Neural progenitor cell (in vitro differentiated cells): Measurements from ENCODE around the gene OPRD1. TPM values are rescaled to one million over a fixed set of nuclear protein-coding genes. Genes with fewer than 3 reads are reported as not detected.
A peak's percentile ranks its signal among the peaks of the same experiment; 100 is the strongest.

Experiments used
- DNase-seq: peaks from one replicate; pipeline ENCODE4 v3.0.0-alpha.2; 2016; ENCODE audit warnings: low spot score
- H2AFZ ChIP-seq: fragments of 200-600 bp; sonication (generic); replicated peaks from 2 replicates; pipeline ENCODE4 v1.6.1; 2016; ENCODE audit warnings: antibody characterized with exemption
- H3F3A ChIP-seq: fragments of 200-600 bp; sonication (generic); 2 replicates; pipeline ENCODE4 v1.6.1; 2016; ENCODE audit warnings: antibody characterized with exemption, low read depth
- H3K27ac ChIP-seq: fragments of 200-600 bp; sonication (generic); 2 replicates; pipeline ENCODE4 v1.5.1; 2016; ENCODE audit warnings: mild to moderate bottlenecking
- H3K27me3 ChIP-seq: fragments of 200-600 bp; sonication (generic); 2 replicates; pipeline ENCODE4 v1.6.1; 2016; ENCODE audit warnings: mild to moderate bottlenecking, moderate library complexity
- H3K36me3 ChIP-seq: fragments of 200-600 bp; sonication (generic); 2 replicates; pipeline ENCODE4 v1.5.1; 2016
- H3K4me1 ChIP-seq: fragments of 200-600 bp; sonication (generic); 2 replicates; pipeline ENCODE4 v1.6.1; 2016; ENCODE audit warnings: mixed run types
- H3K4me2 ChIP-seq: fragments of 200-600 bp; sonication (generic); 2 replicates; pipeline ENCODE4 v1.6.1; 2016
- H3K4me3 ChIP-seq: fragments of 200-600 bp; sonication (generic); 2 replicates; pipeline ENCODE4 v1.5.1; 2016
- H3K79me2 ChIP-seq: fragments of 200-600 bp; sonication (generic); 2 replicates; pipeline ENCODE4 v1.6.1; 2016; ENCODE audit warnings: low read depth
- H3K9ac ChIP-seq: fragments of 200-600 bp; sonication (generic); 2 replicates; pipeline ENCODE4 v1.6.1; 2016
- H3K9me3 ChIP-seq: fragments of 200-600 bp; sonication (generic); 2 replicates; pipeline ENCODE4 v1.5.1; 2016; ENCODE audit warnings: low read depth
- H4K20me1 ChIP-seq: fragments of 200-600 bp; sonication (generic); 2 replicates; pipeline ENCODE4 v1.6.1; 2016; ENCODE audit warnings: low read depth
- H3K27ac Mint-ChIP-seq: 3 replicates; pipeline ENCODE4 v1.8.0; 2021; ENCODE audit warnings: mixed read lengths
- H3K27me3 Mint-ChIP-seq: 2 replicates; pipeline ENCODE4 v1.8.0; 2022; ENCODE audit warnings: low read depth, mild to moderate bottlenecking, inconsistent platforms, moderate library complexity, mixed read lengths; ENCODE audit not compliant: insufficient read depth
- H3K36me3 Mint-ChIP-seq: 3 replicates; pipeline ENCODE4 v1.8.0; 2021; ENCODE audit warnings: mixed read lengths
- H3K4me1 Mint-ChIP-seq: 3 replicates; pipeline ENCODE4 v1.8.0; 2021; ENCODE audit warnings: mixed read lengths
- H3K4me3 Mint-ChIP-seq: 3 replicates; pipeline ENCODE4 v1.8.0; 2021; ENCODE audit warnings: mild to moderate bottlenecking, moderate library complexity, mixed read lengths
- H3K9me3 Mint-ChIP-seq: 3 replicates; pipeline ENCODE4 v1.8.0; 2020; ENCODE audit warnings: mixed read lengths
- CTCF ChIP-seq: fragments of 200-600 bp; sonication (generic); IDR thresholded peaks from 2 replicates; pipeline ENCODE4 v1.5.1; 2017; ENCODE audit warnings: antibody characterized with exemption, mild to moderate bottlenecking
- EZH2 ChIP-seq: fragments of 200-600 bp; sonication (generic); IDR thresholded peaks from 2 replicates; pipeline ENCODE4 v1.6.1; 2017; ENCODE audit warnings: antibody characterized with exemption, mild to moderate bottlenecking, moderate library complexity
- EZH2phosphoT487 ChIP-seq: fragments of 200-600 bp; sonication (generic); IDR thresholded peaks from 2 replicates; pipeline ENCODE4 v1.6.1; 2017; ENCODE audit warnings: antibody characterized with exemption
- total RNA-seq: library from RNA; depleted of rRNA; stranded (reverse); fragments of >200 nt; gene quantifications from 2 replicates; pipeline ENCODE4 v1.2.3, GENCODE V29; 2015; ENCODE audit warnings: low replicate concordance

OPRD1 gene
- total RNA-seq, 1 donor from 2014 or later, result 0.37 TPM

GRCh38 chr1:28860332-28861073 lies 48.5 kb downstream of the OPRD1 start:
- peaks cover 2% of the 10 kb centered on the region for H3K27me3 Mint-ChIP-seq
- no peak for DNase-seq

GRCh38 chr1:28862571-28863403 lies 50.8 kb downstream of the OPRD1 start:
- Mint-ChIP-seq H3K27ac (no peak overlapping the region), H3K9me3 (no peaks in the 10 kb centered on the region), H3K27me3 (peaks cover 6% of the 10 kb centered on the region), H3K4me3 (no peak overlapping the region), H3K36me3 (no peaks in the 10 kb centered on the region), H3K4me1 (peaks cover 28% of the 10 kb centered on the region)
- no peaks in the 10 kb centered on the region for H4K20me1 ChIP-seq
- no peaks in the 10 kb centered on the region for H3K36me3 ChIP-seq
- no peak overlapping the region for H3K27ac ChIP-seq
- TF ChIP-seq EZH2phosphoT487 (no peak), CTCF (no peak), EZH2 (no peak)
- no peak overlapping the region for H3K9ac ChIP-seq
- no peak overlapping the region for H2AFZ ChIP-seq
- H3K4me1 ChIP-seq, result peaks cover 17% of the 10 kb centered on the region
- DNase-seq, result no peak
- H3K4me2 ChIP-seq, result no peak overlapping the region
- no peaks in the 10 kb centered on the region for H3K9me3 ChIP-seq
- H3K27me3 ChIP-seq, result no peaks in the 10 kb centered on the region
- no peaks in the 10 kb centered on the region for H3K79me2 ChIP-seq
- peaks cover 14% of the 10 kb centered on the region for H3F3A ChIP-seq
- no peak overlapping the region for H3K4me3 ChIP-seq

More at GRCh38 chr1:28860332-28861073, 48.5 kb downstream of the OPRD1 start:
- H3K4me1 ChIP-seq, result peaks cover 12% of the 10 kb centered on the region
- H3F3A ChIP-seq, result peaks cover 7% of the 10 kb centered on the region
- Mint-ChIP-seq H3K4me3 (no peak overlapping the region), H3K9me3 (no peaks in the 10 kb centered on the region), H3K36me3 (no peaks in the 10 kb centered on the region), H3K27ac (no peak overlapping the region), H3K4me1 (peaks cover 20% of the 10 kb centered on the region)
- H3K27ac ChIP-seq, result no peak overlapping the region
- H3K4me2 ChIP-seq, result no peak overlapping the region
- H3K79me2 ChIP-seq, result no peaks in the 10 kb centered on the region
- H3K36me3 ChIP-seq, result no peaks in the 10 kb centered on the region
- no peaks in the 10 kb centered on the region for H3K27me3 ChIP-seq
- no peaks in the 10 kb centered on the region for H4K20me1 ChIP-seq
- no peak for TF ChIP-seq EZH2
- no peak for TF ChIP-seq EZH2phosphoT487
- no peak for TF ChIP-seq CTCF
- H3K4me3 ChIP-seq, result no peak overlapping the region
- no peak overlapping the region for H3K9ac ChIP-seq
- no peaks in the 10 kb centered on the region for H3K9me3 ChIP-seq
- H2AFZ ChIP-seq, result no peak overlapping the region

- H3K27ac Mint-ChIP-seq, result peak overlapping the region; percentile 86
- no peak overlapping the region for H2AFZ ChIP-seq
Observed at GRCh38 chr1:28864695-28865094, 52.7 kb downstream of the OPRD1 start.

More at GRCh38 chr1:28864695-28865094, 52.7 kb downstream of the OPRD1 start:
- no peak overlapping the region for H3K4me3 Mint-ChIP-seq
- H3K4me3 ChIP-seq, result no peak overlapping the region
- no peaks in the 10 kb centered on the region for H3K9me3 ChIP-seq
- no peaks in the 10 kb centered on the region for H3K27me3 ChIP-seq
- H3K9me3 Mint-ChIP-seq, result no peaks in the 10 kb centered on the region
- peaks cover 17% of the 10 kb centered on the region for H3F3A ChIP-seq
- no peak for DNase-seq
- H3K79me2 ChIP-seq, result no peaks in the 10 kb centered on the region
- no peaks in the 10 kb centered on the region for H3K36me3 ChIP-seq
- TF ChIP-seq EZH2, result no peak
- TF ChIP-seq CTCF, result no peak
- no peak for TF ChIP-seq EZH2phosphoT487
- H3K27me3 Mint-ChIP-seq, result peaks cover 6% of the 10 kb centered on the region
- peak overlapping the region; percentile 67 for H3K4me2 ChIP-seq
- H4K20me1 ChIP-seq, result no peaks in the 10 kb centered on the region
- H3K4me1 ChIP-seq, result peaks cover 21% of the 10 kb centered on the region
- H3K27ac ChIP-seq, result no peak overlapping the region
- no peak overlapping the region for H3K9ac ChIP-seq
- H3K36me3 Mint-ChIP-seq, result no peaks in the 10 kb centered on the region
- H3K4me1 Mint-ChIP-seq, result peaks cover 34% of the 10 kb centered on the region
